ENCODE measurements around the gene TBX4.

TBX4 gene

DNA sequence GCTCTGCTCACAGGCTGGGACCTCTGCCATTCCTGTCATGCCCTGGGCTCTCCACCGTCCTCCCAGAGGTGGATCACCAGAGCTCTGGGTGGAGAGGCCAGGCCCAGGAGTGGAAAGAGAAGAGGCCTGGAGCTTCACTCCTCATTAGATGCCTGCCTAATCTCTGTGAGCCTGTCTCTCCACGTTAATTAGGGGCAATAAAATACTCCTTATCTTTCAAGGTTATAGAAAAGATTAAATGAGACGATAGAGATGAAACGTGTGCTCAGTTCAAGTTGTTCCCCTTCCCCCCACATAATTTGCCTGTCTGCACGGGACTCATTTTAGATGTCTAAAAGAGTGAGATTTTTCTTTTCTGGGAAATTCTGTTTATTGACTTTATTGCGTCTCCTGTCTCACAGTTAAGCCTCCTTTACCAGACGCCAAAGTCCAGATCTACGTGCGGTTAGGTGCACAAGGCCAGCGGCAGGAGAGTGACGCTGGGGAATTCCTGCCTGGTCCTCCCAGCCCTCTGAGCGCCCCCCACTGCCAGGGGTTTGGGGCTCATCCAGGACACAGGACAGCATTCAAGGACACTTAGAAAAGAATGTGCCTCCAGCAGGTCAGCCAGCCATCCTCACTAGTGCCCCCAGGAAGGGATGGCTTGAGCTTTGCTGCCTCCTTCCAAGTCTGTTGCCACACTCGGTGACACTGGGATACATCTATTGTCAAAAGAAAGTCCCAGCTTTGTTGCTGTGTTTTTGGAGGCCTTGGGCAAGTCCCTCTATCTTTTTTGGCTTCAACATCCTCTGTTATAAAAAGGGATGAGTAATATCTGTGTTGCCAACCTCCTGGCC, 42.3 kb downstream of the TBX4 start:
- no peak overlapping the region for H3K4me3 ChIP-seq (ENCODE audit: low read length)
- no peak for DNase-seq (ENCODE audit: low read depth)
- TF ChIP-seq, protein P1, sequence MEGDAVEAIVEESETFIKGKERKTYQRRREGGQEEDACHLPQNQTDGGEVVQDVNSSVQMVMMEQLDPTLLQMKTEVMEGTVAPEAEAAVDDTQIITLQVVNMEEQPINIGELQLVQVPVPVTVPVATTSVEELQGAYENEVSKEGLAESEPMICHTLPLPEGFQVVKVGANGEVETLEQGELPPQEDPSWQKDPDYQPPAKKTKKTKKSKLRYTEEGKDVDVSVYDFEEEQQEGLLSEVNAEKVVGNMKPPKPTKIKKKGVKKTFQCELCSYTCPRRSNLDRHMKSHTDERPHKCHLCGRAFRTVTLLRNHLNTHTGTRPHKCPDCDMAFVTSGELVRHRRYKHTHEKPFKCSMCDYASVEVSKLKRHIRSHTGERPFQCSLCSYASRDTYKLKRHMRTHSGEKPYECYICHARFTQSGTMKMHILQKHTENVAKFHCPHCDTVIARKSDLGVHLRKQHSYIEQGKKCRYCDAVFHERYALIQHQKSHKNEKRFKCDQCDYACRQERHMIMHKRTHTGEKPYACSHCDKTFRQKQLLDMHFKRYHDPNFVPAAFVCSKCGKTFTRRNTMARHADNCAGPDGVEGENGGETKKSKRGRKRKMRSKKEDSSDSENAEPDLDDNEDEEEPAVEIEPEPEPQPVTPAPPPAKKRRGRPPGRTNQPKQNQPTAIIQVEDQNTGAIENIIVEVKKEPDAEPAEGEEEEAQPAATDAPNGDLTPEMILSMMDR (conservative IDR thresholded peaks at IDR 0.05; ENCODE audit: low read depth, low read length) = no peak

DNA sequence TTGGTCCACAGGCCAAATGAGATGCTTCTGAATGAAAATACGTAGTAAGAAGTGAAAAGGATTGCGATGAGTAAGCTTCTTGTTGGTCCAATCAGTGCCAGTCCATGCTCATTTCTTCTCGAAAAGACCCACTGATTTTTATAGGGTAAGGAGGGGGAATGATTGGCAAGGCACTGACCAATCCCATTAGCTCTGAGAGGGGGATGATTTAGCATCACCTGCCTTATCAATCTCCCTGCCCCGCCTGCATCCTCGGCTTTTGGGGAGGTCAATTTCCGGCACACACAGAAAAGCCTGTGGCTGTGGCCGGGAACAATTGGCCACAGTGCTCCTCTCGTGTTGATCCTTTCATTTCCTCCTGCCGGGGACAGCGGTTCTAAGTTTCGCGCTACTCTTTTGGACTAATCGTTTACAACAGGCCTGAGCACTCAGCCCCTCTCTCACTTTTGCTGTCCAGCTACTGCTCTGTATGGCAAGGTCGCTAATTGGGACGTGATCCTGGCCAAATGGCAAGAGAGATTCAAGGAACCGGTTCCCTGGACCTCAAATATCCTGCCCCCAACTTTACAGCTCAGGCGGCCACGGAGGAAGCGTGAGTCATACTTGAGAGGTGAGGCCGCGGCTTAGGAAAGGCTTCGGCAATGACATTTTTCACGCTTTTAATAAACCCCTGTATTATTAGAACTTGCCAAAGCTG, 43.1 kb downstream of the TBX4 start:
- peak; percentile 25 for DNase-seq (ENCODE audit: low read depth)
- no peak overlapping the region for H3K4me3 ChIP-seq (ENCODE audit: low read length)
- TF ChIP-seq, protein P1 (conservative IDR thresholded peaks at IDR 0.05; ENCODE audit: low read depth, low read length) = no peak

DNA sequence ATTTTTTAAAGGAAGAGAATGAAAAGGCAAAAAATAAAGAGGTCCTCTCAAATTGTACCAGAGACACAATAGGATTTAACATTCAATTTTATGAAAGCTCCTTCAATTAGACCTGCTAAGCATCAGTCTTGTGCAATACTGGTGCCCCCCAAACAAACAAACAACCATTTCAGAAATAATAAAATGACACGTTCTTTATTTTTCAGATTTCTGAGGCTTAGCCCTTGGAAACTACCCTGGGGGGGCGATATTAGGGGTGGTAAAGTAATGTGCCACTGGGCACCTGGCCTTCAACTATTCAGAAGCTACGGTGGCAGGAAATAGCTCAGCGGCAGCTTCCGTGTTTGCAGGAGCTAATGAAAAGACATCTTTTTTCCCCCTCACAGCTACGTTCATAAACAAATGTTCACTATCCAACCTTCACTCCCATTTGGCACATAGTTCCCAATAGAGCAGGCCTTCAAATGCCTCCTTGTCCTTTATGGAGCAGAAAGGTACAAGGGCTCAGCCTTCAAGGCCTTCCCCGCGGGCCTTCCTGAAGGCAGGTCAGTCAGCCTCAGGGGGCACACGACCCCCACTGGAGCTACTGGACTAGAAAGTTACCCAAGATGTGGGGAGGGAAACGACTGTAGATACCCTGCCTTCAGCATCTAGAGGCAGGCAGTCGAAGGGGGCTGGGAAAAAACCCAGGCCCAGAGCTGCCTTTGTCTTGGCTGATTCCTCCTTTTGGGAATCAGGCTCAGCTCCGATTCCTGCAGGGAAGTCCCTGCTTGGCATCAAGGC, 44.1 kb downstream of the TBX4 start:
- DNase-seq (ENCODE audit: low read depth) = no peak
- TF ChIP-seq, protein P1 (conservative IDR thresholded peaks at IDR 0.05; ENCODE audit: low read depth, low read length) = no peak
- H3K4me3 ChIP-seq (ENCODE audit: low read length) = no peak overlapping the region

DNA sequence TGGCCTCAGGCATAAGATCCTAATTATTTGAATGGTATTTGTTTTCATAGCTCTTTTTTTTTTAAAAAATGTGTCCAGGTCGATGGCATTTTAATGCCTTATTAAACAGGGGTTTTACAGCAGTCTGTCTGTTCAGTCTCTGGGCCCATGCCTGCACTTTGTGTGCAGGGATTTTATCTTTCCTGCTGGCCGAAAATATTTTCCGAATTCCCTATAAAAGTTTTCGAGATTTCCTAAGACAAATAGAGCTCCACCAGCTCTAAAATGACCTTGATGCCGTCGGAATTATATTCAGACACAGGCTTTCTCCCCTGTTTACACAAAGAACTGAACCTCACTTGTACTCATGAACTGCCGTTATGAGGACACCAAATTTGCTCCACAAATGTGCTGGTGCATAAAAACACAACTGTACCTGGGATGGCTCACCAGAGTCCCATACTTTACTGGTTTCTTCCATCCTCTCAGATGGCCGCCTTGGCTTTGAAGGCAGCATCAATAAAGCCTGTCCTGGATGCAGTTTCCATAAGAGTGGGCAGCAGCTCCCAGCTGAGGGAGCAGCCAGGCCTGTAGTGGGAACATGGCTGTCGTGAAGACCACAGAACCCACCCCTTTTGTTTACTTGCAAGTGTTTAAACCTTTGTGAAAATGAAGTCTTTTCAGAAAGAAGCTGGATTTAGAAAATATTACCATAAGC, 44.9 kb downstream of the TBX4 start:
- no peak for DNase-seq (ENCODE audit: low read depth)
- TF ChIP-seq, protein P1 (conservative IDR thresholded peaks at IDR 0.05; ENCODE audit: low read depth, low read length) = no peak
- H3K4me3 ChIP-seq (ENCODE audit: low read length) = no peak overlapping the region

DNA sequence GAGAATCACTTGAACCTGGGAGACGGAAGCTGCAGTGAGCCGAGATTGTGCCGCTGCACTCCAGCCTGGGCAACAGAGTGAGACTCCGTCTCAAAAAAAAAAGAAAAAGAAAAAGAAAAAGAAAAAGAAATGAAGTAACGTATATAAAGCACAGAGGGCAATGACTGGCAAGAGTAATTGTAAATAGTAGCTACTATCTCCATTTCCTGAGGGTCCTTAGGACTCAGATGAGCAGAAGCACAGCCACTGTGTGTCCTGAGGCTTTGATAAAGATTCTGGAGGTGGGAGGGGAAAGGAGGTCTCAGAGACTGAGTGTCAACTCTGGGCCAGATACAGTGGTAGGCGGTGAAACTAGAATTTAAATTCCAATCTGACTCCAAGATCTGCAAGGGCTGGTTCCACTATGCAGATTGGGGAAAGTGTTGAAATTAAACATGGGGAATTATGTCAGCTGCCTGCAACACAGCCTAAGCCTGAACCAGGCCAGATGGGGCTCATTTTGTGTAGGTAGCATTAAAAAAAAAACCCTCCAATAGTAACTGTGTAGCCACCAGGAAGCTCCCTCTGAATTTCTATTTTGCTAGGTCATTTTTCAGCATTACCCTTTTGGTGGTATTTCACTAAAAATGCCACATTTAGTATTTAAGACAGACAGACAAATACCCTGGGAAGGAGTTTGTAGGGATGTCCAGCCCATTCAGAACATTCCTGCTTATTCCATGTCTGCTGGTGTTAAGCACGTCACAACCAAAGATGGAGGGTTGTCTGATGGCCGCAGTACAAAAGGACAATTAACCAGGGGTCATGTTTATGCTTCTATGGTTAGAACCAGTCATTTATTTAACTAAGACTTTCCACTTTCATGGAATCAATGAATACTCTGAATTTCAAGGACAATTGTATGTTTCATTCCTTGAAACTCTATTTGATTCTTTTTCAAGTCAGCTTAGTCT, 46.1 kb downstream of the TBX4 start:
- TF ChIP-seq, protein P1 (conservative IDR thresholded peaks at IDR 0.05; ENCODE audit: low read depth, low read length) = no peak
- DNase-seq (ENCODE audit: low read depth) = no peak
- no peak overlapping the region for H3K4me3 ChIP-seq (ENCODE audit: low read length)

DNA sequence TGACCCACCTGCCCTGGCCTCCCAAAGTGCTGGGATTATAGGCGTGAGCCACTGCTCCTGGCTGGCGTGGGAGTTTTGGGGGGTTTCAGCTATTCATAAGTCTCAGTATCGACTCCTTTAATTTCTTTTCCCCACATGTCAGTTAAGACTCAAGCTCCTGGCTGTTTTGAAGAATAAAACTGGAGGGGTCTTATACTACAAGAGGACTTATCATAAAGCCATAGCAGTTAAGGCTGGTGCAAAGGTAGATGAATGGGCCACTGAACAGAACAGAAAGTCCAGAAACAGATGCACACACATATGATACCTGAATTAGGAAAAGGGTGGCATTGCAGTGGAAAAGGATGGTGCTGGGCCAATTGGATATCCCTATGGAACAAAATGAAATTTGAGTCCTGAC, 47.4 kb downstream of the TBX4 start:
- no peak overlapping the region for H3K4me3 ChIP-seq (ENCODE audit: low read length)
- TF ChIP-seq, protein P1 (conservative IDR thresholded peaks at IDR 0.05; ENCODE audit: low read depth, low read length) = no peak
- no peak for DNase-seq (ENCODE audit: low read depth)

Measured in retinal pigment epithelial cell (primary cell).